Thyroid gland (tissue), 4 donors: ENCODE results near the gene SPACA6. TPM values are rescaled to one million over a fixed set of nuclear protein-coding genes. Genes with fewer than 3 reads are reported as not detected.

Experiments used
- DNase-seq, 2 donors: peaks; one replicate each; pipeline ENCODE4 v3.0.0-alpha.2; 2019
- H3K27ac ChIP-seq, 3 donors: fragments of 200-600 bp; sonication (generic); 1 replicate in 2 of 3; 2 replicates in 1 of 3; pipeline ENCODE4 v1.5.1; 2016 to 2019; ENCODE audit warnings: mild to moderate bottlenecking in 1 of 3, moderate library complexity in 1 of 3
- H3K27me3 ChIP-seq: fragments of 200-600 bp; sonication (generic); one replicate; pipeline ENCODE4 v1.5.1; 2019
- H3K36me3 ChIP-seq, 2 donors: fragments of 200-600 bp; sonication (generic); one replicate each; pipeline ENCODE4 v1.5.1; 2016 to 2019
- H3K4me1 ChIP-seq, 2 donors: fragments of 200-600 bp; sonication (generic); one replicate each; pipeline ENCODE4 v1.5.1; 2017 to 2019
- H3K4me3 ChIP-seq, 3 donors: fragments of 200-600 bp; sonication (generic); replicated peaks in 1 of 3; 1 replicate in 2 of 3; 2 replicates in 1 of 3; pipeline ENCODE4 v1.5.1; 2016; ENCODE audit warnings: mild to moderate bottlenecking in 1 of 3
- H3K9me3 ChIP-seq: fragments of 200-600 bp; sonication (generic); one replicate; pipeline ENCODE4 v1.5.1; 2017
- POLR2A ChIP-seq, 2 donors: fragments of 450-650 bp; IDR thresholded peaks; one replicate each; pipeline ENCODE4 v1.6.1; 2017; ENCODE audit warnings: antibody characterized with exemption in 2 of 2, mild to moderate bottlenecking in 2 of 2, moderate library complexity in 1 of 2
- WGBS, 2 donors: methylation state at CpG; one replicate each; pipeline ENCODE4 v1.1.5; 2017; 5-methylcytosine and 5-hydroxymethylcytosine counted together
- intact Hi-C: fragments of 100-400 bp; cut with DNase I; formaldehyde crosslinking; loops from one replicate; pipeline ENCODE4 v1.15.1; 2023
- total RNA-seq, 4 donors: library from RNA; depleted of rRNA; stranded (reverse); fragments of >200 nt; gene quantifications; one replicate each; pipeline ENCODE4 v1.2.3, GENCODE V29; 2016
- TF ChIP-seq, protein P1 (sequence below), 6 experiments: fragments of 200-600 bp in 3 of 6; fragments of 450-650 bp in 3 of 6; sonication (generic) in 3 of 6; IDR thresholded peaks; one replicate each; pipeline ENCODE4 v1.5.1; 2016 to 2019; ENCODE audit warnings: antibody characterized with exemption in 6 of 6, mild to moderate bottlenecking in 2 of 6, inconsistent platforms in 1 of 6, moderate library complexity in 1 of 6

SPACA6 gene
- total RNA-seq, 4 donors from 2014 or later, result 11.9 to 26.2 (median 20.4) TPM

DNA sequence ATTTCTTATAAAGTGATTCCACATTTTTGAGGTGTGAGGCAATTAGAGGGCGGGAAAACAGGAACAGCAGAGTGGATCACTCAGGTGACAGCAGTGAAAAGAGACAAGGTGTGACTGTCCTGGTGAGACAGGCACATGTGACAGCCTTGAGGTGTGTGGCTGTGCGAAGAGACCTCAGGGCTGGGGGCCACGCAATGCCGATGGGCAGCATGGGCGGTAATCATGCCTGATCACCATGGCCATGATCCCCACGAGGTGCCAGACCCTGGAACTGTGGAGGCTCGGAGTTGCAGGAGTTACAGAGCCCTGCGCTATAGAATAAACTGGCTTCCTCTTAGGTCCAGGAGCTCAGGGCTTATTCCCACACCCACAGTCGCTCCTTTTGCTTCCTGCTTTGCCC lies 2.0 kb downstream of the SPACA6 start:
- Histone ChIP-seq H3K4me3 (no peak overlapping the region), H3K27ac (no peak overlapping the region), H3K9me3 (no peaks in the 10 kb centered on the region), H3K36me3 (peaks cover 13 to 35% of the 10 kb centered on the region in 2 donors), H3K4me1 (peaks cover 17 to 20% of the 10 kb centered on the region in 2 donors), H3K27me3 (no peaks in the 10 kb centered on the region)
- no peak for DNase-seq
- WGBS, 2 donors, result 88 to 92% methylated on average over 9 of the region's 9 CpGs
- intact Hi-C loops, result no loop called here
- TF ChIP-seq, protein P1, sequence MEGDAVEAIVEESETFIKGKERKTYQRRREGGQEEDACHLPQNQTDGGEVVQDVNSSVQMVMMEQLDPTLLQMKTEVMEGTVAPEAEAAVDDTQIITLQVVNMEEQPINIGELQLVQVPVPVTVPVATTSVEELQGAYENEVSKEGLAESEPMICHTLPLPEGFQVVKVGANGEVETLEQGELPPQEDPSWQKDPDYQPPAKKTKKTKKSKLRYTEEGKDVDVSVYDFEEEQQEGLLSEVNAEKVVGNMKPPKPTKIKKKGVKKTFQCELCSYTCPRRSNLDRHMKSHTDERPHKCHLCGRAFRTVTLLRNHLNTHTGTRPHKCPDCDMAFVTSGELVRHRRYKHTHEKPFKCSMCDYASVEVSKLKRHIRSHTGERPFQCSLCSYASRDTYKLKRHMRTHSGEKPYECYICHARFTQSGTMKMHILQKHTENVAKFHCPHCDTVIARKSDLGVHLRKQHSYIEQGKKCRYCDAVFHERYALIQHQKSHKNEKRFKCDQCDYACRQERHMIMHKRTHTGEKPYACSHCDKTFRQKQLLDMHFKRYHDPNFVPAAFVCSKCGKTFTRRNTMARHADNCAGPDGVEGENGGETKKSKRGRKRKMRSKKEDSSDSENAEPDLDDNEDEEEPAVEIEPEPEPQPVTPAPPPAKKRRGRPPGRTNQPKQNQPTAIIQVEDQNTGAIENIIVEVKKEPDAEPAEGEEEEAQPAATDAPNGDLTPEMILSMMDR (IDR thresholded peaks at IDR 0.05), result no peak
- TF ChIP-seq POLR2A (IDR thresholded peaks at IDR 0.05), result no peak

DNA sequence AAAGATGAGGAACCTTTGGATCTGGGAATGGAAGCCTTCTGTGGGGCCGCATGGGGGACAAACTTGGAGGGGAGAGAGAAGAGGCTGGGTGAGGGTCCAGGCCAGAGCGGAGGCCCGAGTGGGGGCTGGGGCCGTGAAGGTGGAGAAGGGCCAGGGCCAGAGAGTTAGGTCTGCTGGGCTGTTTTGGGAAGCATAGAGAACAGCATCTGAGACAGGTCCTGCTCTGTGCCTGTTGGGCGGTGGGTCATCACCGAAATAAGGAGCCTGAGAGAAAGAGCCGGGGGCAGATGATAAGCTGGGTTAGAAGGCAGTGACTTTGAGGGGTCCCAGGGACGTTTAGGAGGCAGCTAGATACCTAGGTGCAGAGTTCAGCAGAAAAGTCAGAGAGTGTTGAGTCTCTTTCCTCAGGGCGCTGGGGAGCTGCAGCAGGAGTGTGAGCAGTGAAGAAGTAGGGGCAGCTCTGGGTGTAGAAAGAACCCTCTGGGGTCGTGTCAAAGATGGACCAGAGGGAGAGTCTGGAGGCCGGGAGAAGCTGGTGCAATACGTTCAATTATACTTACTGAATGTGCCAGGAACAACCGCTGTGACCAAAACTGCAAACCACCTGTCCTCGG lies 2.7 kb downstream of the SPACA6 start:
- intact Hi-C loops, result no loop called here
- Histone ChIP-seq H3K27ac (no peak overlapping the region), H3K4me1 (peaks cover 17 to 19% of the 10 kb centered on the region in 2 donors), H3K9me3 (no peaks in the 10 kb centered on the region), H3K36me3 (peaks cover 13 to 35% of the 10 kb centered on the region in 2 donors), H3K27me3 (no peaks in the 10 kb centered on the region), H3K4me3 (no peak overlapping the region)
- no peak for DNase-seq
- TF ChIP-seq, protein P1 (IDR thresholded peaks at IDR 0.05), result no peak
- no peak for TF ChIP-seq POLR2A (IDR thresholded peaks at IDR 0.05)
- WGBS, 2 donors, result 92 to 93% methylated on average over 14 of the region's 14 CpGs

DNA sequence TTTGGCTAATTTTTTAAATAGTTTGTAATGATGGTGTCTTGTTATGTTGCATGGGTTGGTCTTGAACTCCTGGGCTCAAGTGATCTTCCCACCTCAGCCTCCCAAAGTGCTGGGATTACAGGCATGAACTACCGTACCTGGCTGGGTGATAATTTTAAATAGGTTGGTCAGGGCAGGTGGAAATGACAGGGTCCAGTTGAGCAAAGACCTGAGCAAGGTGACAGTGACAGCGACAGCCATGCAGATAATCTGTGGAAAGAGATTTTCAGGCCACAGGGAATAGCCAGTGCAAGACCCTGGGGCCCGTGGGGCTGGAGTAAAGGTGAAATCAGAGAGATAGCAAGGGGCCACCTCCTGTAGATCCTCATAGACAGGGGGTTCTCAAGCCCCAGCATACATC lies 3.5 kb downstream of the SPACA6 start:
- Histone ChIP-seq H3K27me3 (no peaks in the 10 kb centered on the region), H3K36me3 (peaks cover 13 to 35% of the 10 kb centered on the region in 2 donors), H3K4me1 (peaks cover 12% of the 10 kb centered on the region in 2 donors), H3K9me3 (no peaks in the 10 kb centered on the region), H3K27ac (no peak overlapping the region), H3K4me3 (no peak overlapping the region)
- intact Hi-C loops, result no loop called here
- 92 to 96% methylated on average over 3 of the region's 3 CpGs for WGBS, 2 donors
- TF ChIP-seq, protein P1 (IDR thresholded peaks at IDR 0.05), result no peak
- no peak for TF ChIP-seq POLR2A (IDR thresholded peaks at IDR 0.05)
- DNase-seq, result no peak

DNA sequence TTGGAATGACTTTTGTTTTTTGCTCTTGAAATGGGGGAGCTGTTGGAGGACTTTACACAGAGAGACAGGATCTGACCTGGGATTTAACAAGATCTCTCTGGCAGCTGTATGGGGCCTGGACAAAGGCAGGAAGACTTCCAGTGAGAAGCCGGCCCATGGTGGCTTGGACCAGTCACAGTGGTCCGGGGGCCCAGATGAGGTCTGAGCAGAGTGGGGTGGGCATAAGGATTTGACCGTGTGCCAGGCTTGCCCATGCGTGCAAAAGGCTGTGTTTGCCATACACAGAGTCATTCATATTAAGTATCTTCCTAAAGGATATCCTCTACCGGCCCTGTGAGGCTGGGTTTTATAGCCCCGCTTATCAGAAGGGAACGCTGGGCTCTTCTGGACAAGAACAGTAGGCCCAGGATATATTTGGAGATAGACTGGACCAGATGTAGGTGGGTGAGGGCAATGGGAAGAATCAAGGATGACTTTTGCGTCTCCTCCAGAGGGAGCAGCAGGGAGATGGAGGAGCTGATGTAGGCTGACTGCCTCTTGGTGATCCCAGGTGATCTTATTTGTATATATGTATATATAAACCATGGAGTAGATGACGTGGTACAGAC lies 4.1 kb downstream of the SPACA6 start:
- WGBS, 2 donors, result 79 to 85% methylated on average over 9 of the region's 9 CpGs
- TF ChIP-seq POLR2A (IDR thresholded peaks at IDR 0.05), result no peak
- TF ChIP-seq, protein P1 (IDR thresholded peaks at IDR 0.05), result no peak
- Histone ChIP-seq H3K9me3 (no peaks in the 10 kb centered on the region), H3K4me3 (no peak overlapping the region), H3K27me3 (no peaks in the 10 kb centered on the region), H3K27ac (no peak overlapping the region), H3K4me1 (peaks cover 10 to 12% of the 10 kb centered on the region in 2 donors), H3K36me3 (peaks cover 13 to 35% of the 10 kb centered on the region in 2 donors)
- DNase-seq, result no peak
- intact Hi-C loops, result no loop called here

DNA sequence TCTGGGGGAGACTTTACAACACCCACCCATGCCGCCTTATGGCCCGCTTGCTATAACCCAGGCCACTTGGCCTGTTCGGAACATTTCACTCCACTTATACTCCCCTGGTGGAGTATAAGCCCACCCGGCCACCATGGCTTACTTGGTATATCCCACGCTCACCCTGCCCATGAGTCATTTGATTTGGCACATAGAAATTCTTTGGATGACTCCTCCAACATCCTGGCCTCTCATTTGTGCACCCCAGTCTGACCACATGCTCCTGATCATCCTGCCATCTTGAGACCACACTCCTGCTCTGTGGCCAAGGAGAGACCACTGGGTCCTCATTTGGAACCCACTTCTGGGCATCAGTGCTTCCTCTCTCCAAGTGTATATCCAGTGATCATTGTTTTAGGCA lies 5.2 kb downstream of the SPACA6 start:
- no peak for DNase-seq
- 94 to 98% methylated on average over 5 of the region's 5 CpGs for WGBS, 2 donors
- intact Hi-C loops, result no loop called here
- TF ChIP-seq, protein P1 (IDR thresholded peaks at IDR 0.05), result no peak
- no peak for TF ChIP-seq POLR2A (IDR thresholded peaks at IDR 0.05)
- Histone ChIP-seq H3K27me3 (no peaks in the 10 kb centered on the region), H3K4me1 (peaks cover 15 to 16% of the 10 kb centered on the region in 2 donors), H3K27ac (no peak overlapping the region), H3K4me3 (no peak overlapping the region), H3K9me3 (no peaks in the 10 kb centered on the region), H3K36me3 (peaks cover 13 to 35% of the 10 kb centered on the region in 2 donors)
